SHP77 (cell line): Measurements from ENCODE around the gene KCNT1.
A peak's percentile ranks its signal among the peaks of the same experiment; 100 is the strongest.

Experiments
- DNase-seq, 2 experiments: peaks; one replicate each; lab custom pipeline; 2025; lab: John Stamatoyannopoulos, UW

Gene KCNT1

GRCh38 chr9:135802876-135803419 is 101.0 kb downstream of the KCNT1 start:
- DNase-seq: no peak

- DNase-seq: no peak
These were observed 101.5 kb downstream of the KCNT1 start for GRCh38 chr9:135803441-135803840.

- no peak for DNase-seq
These were observed 102.8 kb downstream of the KCNT1 start for GRCh38 chr9:135804581-135805421.

DNA sequence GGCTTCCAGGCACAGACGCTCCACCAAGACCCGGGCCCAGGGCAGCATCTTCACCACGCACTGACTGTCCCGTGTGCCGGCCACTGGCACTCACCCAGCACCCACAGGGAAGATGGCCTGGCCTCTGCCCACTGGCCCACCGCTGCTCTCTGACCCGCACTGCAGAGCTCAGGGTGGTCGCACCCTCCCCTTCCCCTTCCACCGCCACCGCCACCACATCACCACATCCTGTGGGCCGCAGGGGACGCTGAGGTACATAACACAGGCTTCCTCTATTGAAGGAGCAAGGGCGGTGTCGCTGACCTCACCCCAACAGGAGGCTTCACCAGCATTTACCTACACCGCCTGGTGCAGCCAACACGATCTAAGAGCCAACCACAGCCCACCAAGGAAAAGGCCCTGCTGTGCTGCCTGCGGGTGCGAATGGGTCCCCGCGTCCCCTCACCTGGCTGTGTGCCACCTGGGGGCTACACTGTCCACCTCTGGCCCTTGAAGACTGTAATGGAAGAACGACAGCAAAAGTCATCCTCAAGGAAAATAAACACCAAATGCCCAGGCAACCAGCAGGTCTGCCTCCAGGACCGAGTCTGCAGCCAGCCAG is 103.5 kb downstream of the KCNT1 start:
- no peak for DNase-seq

DNA sequence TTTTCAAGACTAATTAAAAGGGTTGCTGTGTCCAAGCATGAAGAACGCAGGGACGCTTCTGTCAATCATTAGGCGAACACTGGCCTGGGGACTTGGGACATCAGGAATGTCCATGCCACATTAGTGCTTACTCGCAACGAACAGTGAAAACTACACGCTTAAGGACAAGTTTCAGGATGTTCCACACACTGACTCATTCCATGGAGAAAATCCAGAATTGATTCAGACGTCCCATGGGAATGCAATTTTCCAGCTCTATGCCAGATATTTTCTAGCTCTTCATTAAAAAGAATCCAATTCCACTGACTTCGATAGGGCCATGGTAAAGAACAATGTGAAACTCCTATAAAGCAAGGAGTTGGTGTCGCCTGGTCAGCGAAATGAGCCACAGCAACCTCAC is 107.2 kb downstream of the KCNT1 start:
- no peak for DNase-seq

GRCh38 chr9:135810806-135811575 is 109.0 kb downstream of the KCNT1 start:
- DNase-seq: no peak

DNA sequence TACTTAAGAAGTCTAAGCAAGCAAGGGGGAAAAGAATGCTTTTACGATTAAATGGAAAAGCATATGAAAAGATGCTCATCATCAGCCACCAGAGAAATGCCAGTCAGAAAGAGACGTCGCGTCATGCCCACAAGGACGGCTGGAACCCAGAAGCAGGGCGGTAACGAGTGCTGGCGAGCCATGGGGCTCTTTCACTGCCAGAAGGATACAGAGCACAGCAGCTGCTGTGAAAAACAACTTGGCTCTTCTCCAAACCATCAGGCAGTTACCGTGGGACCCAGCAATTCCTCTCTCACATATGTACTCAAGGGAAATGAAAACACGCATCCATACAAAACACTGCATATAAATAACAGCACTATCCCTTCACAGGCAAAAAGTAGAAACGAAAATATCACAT is 109.8 kb downstream of the KCNT1 start:
- peak; percentile 46 to 65 for DNase-seq

- DNase-seq: no peak
These were observed 111.0 kb downstream of the KCNT1 start for GRCh38 chr9:135812961-135813360.

DNA sequence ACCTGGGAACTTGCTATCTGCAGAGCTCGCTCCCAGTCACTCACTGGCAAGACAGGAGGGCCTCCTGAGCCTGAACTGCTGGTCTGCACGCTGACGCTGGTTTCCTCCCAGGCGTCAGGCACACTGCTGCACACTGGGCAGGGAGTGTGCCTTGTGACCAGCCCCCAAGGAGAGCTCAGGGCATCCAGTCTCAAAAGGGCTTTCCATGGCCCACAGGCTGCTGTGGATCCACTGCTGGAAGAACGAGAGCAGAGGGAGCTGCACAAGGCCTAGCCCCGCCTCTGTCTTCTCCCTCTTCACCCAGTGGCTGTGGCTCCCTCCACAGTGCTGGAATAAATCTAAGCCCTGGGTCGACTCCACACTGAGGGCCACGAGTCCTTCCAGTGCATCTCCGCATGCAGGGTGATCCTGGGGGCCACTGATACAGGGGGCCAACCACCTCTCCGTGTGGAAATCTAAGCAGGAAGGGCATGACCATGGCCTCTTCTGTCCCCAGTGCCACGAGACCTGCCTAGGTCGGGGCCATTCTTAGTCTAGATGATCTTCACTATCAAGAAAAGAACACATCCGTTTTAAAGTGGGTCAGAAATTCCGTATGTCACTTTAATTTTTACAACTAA is 111.8 kb downstream of the KCNT1 start:
- no peak for DNase-seq

DNA sequence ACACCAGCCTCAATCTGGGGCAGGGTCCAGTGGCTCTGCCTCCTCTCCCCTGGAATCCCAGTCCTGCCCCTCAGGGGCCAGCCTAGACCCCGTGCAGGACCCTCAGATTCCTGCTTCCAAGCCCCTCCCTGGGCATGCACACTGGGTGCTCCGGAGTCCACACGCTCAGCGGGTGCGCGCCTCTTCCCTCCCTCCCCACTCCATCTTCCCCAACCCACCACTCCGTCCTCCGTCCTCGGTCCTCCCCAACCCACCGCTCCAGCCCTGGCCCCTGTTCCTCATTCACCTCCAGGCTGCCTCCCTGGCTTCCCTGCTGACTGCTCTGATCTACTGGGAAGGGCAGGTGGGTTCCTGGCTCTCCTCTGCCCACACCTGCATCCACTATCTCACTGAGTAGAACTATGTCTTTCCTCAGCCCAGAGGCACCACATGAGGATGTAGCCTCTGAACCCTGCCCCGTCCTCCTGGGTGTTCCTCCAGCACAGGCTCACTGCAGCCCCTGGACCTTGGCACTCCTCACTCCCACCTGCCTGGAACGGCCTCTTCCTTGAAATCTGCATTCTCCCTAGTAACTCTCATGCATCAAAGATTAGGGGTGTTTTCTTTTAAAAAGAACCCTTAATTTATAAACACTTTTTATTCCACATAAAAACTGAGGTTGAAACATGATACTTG is 112.6 kb downstream of the KCNT1 start:
- no peak for DNase-seq

GRCh38 chr9:135815413-135815812 is 113.4 kb downstream of the KCNT1 start:
- DNase-seq: no peak

DNA sequence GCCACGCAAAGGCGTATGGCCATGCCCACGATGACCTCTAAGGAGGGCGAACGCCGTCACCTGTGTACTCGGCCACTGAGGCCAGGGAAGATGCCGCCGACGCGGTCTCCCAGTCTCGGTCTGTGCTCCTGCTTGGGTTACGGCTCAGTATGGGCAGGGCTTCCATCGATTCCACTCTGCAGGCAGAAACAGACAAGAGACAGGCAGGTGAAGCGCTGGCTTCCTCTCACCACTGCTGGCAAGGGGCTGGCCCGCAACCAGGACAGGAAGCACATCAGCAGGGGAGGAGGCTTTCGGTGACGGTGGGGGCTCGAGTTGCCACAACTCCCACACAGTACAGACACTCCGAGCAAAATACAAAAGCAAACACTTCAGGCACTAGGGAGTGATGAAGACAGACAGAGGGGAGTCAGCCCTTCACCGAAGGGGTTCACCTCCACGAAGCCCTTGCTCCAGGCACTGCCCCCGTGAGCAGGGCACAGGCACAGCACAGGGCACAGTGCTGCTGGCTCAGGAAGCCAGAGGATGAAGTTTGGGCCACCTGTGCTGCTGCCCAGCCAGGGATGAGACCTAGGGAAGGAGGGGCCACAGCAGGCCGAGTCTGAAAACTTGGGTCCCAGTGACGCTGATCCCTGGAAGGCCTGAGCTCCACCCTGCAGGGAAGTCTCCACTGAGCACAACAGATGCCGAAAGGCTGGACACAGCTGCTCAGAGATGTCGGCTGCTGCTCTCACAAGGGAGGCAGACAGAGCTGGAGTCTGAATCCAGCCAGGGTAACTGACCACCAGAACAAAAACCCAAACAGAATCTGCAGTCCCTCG is 114.1 kb downstream of the KCNT1 start:
- DNase-seq: no peak

GRCh38 chr9:135816651-135816970 is 114.6 kb downstream of the KCNT1 start:
- no peak for DNase-seq

GRCh38 chr9:135817951-135818717 is 116.1 kb downstream of the KCNT1 start:
- DNase-seq: no peak

DNA sequence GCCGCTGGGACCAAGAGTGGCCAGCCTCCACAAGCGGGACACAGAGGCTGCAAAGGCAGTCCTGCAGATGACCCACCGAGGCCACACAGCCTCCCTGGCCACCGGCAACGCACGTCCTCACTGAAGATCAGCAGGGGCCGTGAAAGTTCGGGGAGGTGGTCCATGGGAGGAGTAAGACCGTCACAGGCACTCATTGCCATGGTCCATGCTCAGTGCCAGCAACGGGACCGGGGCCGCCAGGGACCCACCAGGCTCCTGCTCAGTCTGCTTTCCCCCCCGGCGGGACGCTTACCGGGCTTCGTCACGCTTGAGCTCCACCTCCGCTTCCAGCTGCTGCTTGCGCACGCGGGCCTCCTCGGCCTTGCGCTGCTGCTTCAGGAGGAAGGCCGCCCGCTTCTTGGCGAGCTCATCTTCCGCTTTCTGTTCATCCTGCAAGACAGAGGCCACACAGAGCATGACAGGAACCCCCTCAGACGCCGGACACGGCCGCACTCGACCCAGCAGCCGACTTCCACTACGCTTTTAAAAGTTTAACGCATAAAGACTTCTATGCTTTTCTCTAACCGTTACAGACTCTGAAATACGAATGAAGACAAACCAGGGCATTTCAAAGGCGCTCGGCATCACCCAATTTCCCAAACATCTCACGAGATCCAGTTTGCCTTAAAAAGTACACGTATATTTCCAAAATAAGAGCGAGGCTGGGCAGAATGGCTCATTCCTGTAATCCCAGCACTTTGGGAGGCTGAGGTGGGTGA is 116.9 kb downstream of the KCNT1 start:
- no peak for DNase-seq

DNA sequence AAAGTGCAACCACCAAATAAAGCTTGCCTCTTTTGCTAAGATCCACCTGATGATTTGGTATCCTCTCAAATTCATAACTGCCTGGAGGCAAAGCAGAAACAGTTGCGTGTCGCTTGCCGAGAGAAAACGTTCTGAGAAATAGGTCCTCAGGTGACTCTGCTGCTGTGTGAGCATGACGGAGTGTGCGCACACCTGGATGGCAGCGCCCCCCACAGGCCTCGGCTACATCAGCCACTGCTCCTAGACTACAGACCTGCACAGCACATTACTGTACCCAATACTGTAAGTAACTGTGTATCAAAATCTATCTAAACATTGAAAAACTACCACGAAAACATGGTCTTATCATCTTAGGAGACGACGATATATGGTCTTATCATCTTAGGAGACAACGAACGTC is 117.9 kb downstream of the KCNT1 start:
- DNase-seq: no peak

GRCh38 chr9:135820661-135821060 is 118.7 kb downstream of the KCNT1 start:
- DNase-seq: no peak

- no peak for DNase-seq
These were observed 119.1 kb downstream of the KCNT1 start for GRCh38 chr9:135821116-135821515.

DNA sequence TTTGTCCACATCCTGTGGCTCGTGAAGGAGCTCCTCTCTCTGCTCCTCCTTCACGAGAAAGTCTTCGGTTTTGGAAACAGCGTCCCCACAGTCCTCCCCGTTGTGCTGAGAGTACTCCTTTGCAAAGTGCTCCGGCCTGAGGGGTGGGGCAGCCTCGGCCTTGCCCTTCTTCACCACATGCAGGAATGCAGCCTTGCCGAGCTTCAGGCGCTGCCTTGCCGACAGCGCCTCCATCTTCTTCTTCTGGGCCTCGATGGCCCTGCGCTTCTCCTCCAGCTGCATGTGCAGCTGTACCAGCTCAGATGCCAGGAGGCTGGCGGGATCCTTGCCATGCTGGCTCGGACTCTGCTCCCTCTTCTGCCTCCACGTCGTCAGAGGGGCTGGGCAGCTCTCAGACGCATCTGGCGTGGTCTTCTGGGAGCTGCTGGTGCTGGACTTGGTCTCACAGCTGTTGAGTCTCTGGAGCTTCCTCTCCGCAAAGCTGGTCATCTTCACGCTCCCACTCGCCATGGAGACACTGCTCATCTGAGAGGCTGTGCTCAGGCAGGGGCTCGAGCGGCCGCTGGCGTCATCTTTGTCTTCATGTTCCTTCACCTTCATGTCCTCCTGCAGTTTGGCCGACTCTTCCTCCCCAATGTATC is 119.9 kb downstream of the KCNT1 start:
- DNase-seq: no peak
